Lung (tissue), 12 donors: ENCODE measurements around the gene OPALIN. TPM values are rescaled to one million over a fixed set of nuclear protein-coding genes. Genes with fewer than 3 reads are reported as not detected.

Source experiments
- ATAC-seq: fragments of 200-7000 bp; cut with Tn5 transposase; one replicate; pipeline ENCODE4 v1.9.1; 2020; ENCODE audit warnings: moderate number of reproducible peaks; ENCODE audit not compliant: insufficient read depth, low FRiP score
- DNase-seq, 3 donors: peaks; one replicate each; pipeline ENCODE4 v3.0.0-alpha.2; 2013 to 2017
- H3K27ac ChIP-seq, 2 donors: one replicate each; pipeline ENCODE4 v1.5.1; 2013; ENCODE audit warnings: mild to moderate bottlenecking in 2 of 2, moderate library complexity in 2 of 2, control low read depth in 1 of 2, inconsistent platforms in 1 of 2, low read depth in 1 of 2, low read length in 1 of 2
- H3K27me3 ChIP-seq, 3 donors: one replicate each; pipeline ENCODE4 v1.5.1; 2013; ENCODE audit warnings: low read length in 2 of 3; ENCODE audit not compliant: control insufficient read depth in 3 of 3, insufficient read depth in 3 of 3
- H3K36me3 ChIP-seq, 4 donors: one replicate each; pipeline ENCODE4 v1.5.1; 2013; ENCODE audit warnings: low read length in 4 of 4, mild to moderate bottlenecking in 1 of 4, moderate library complexity in 1 of 4; ENCODE audit not compliant: control insufficient read depth in 4 of 4, insufficient read depth in 4 of 4
- H3K4me1 ChIP-seq, 5 donors: one replicate each; pipeline ENCODE4 v1.5.1; 2013; ENCODE audit warnings: low read length in 5 of 5, mild to moderate bottlenecking in 2 of 5, moderate library complexity in 1 of 5; ENCODE audit not compliant: control insufficient read depth in 5 of 5, insufficient read depth in 5 of 5
- H3K4me3 ChIP-seq: one replicate; pipeline ENCODE4 v1.5.1; 2013; ENCODE audit warnings: mild to moderate bottlenecking, control low read depth, moderate library complexity
- H3K9ac ChIP-seq, 2 donors: one replicate each; pipeline ENCODE4 v1.5.1; 2013; ENCODE audit warnings: low read length in 2 of 2, control low read depth in 1 of 2; ENCODE audit not compliant: insufficient read depth in 1 of 2
- H3K9me3 ChIP-seq, 4 donors: one replicate each; pipeline ENCODE4 v1.5.1; 2013; ENCODE audit warnings: low read length in 3 of 4, mild to moderate bottlenecking in 1 of 4, moderate library complexity in 1 of 4; ENCODE audit not compliant: control insufficient read depth in 4 of 4, insufficient read depth in 3 of 4
- CTCF ChIP-seq: IDR thresholded peaks from 2 replicates; pipeline ENCODE4 v1.5.1; 2012; ENCODE audit warnings: mild to moderate bottlenecking; ENCODE audit errors: control extremely low read depth, extremely low read depth
- WGBS, 2 donors: extraction: QIAGEN DNeasy Blood & Tissue Kit; methylation state at CpG; one replicate each; pipeline ENCODE4 v1.1.7; 2013; 5-methylcytosine and 5-hydroxymethylcytosine counted together
- polyA plus RNA-seq, 2 donors: library from polyadenylated mRNA; stranded (reverse); fragments of 200-250 nt; gene quantifications; one replicate each; pipeline ENCODE4 v1.2.1, GENCODE V29; 2013
- total RNA-seq, 2 donors: library from RNA; depleted of rRNA in 1 of 2; stranded (reverse); fragments of >200 nt in 1 of 2; gene quantifications; one replicate each; pipeline ENCODE4 v1.2.1, GENCODE V29; 2014 to 2021
- donor health status: control.
- donor health status: control.
- donor health status: Bipolar disorder and iron deficiency.
- donor health status: healthy.
- donor health status: DM: yes; HTN: yes; CAD: no.

The OPALIN gene
- total and polyA plus RNA-seq, 4 donors = not detected

- Histone ChIP-seq H3K27ac (no peak overlapping the region), H3K4me3 (no peak overlapping the region), H3K36me3 (no peaks in the 10 kb centered on the region), H3K9ac (no peak overlapping the region), H3K4me1 (no peaks in the 10 kb centered on the region), H3K9me3 (peaks cover 0 to 2% (median 0%) of the 10 kb centered on the region in 4 donors), H3K27me3 (peaks cover 0 to 6% (median 0%) of the 10 kb centered on the region in 3 donors)
- no peak for TF ChIP-seq CTCF
- DNase-seq (no peak), ATAC-seq (no peak)
- 90 to 100% methylated on average over 1 of the region's 1 CpG for WGBS, 2 donors
These were observed 36.5 kb downstream of the OPALIN start for GRCh38 chr10:96322275-96322674.

- no peaks in the 10 kb centered on the region for H3K4me1 ChIP-seq
- H3K9me3 ChIP-seq = peaks cover 0 to 2% (median 0%) of the 10 kb centered on the region in 4 donors
- 70 to 85% methylated on average over 5 of the region's 5 CpGs for WGBS, 2 donors
- no peak overlapping the region for H3K27ac ChIP-seq
- no peak for TF ChIP-seq CTCF
- H3K36me3 ChIP-seq = no peaks in the 10 kb centered on the region
- ATAC-seq = no peak
- no peak for DNase-seq
- no peak overlapping the region for H3K4me3 ChIP-seq
- H3K9ac ChIP-seq = no peak overlapping the region
- H3K27me3 ChIP-seq = peaks cover 0 to 6% (median 0%) of the 10 kb centered on the region in 3 donors
These were observed 37.0 kb downstream of the OPALIN start for GRCh38 chr10:96321822-96322221.

GRCh38 chr10:96319754-96320474 lies 38.9 kb downstream of the OPALIN start:
- Histone ChIP-seq H3K4me1 (no peaks in the 10 kb centered on the region), H3K4me3 (no peak overlapping the region), H3K36me3 (no peaks in the 10 kb centered on the region), H3K9ac (no peak overlapping the region), H3K27ac (no peak overlapping the region), H3K27me3 (peaks cover 0 to 6% (median 3%) of the 10 kb centered on the region in 3 donors), H3K9me3 (peaks cover 0 to 2% (median 0%) of the 10 kb centered on the region in 4 donors)
- DNase-seq (peak in 2 of 3 donors; percentile 17 to 30), ATAC-seq (no peak)
- TF ChIP-seq CTCF = no peak
- WGBS, 2 donors = 41 to 45% methylated on average over 3 of the region's 3 CpGs
